Nephron progenitor cell (in vitro differentiated cells): ENCODE results near the gene IKBKE.
A peak's percentile ranks its signal among the peaks of the same experiment; 100 is the strongest.

Source experiments
- DNase-seq: peaks from one replicate; pipeline ENCODE4 v3.0.0; 2021
- H3K27ac Mint-ChIP-seq: 2 replicates; pipeline ENCODE4 v1.8.0; 2021; ENCODE audit warnings: mild to moderate bottlenecking, moderate library complexity, mixed read lengths
- H3K27me3 Mint-ChIP-seq: 2 replicates; pipeline ENCODE4 v1.8.0; 2021; ENCODE audit warnings: mild to moderate bottlenecking, low read depth, mixed read lengths; ENCODE audit not compliant: poor library complexity
- H3K36me3 Mint-ChIP-seq: 2 replicates; pipeline ENCODE4 v1.8.0; 2021; ENCODE audit warnings: low read depth, mixed read lengths
- H3K4me1 Mint-ChIP-seq: 2 replicates; pipeline ENCODE4 v1.8.0; 2021; ENCODE audit warnings: mixed read lengths
- H3K4me3 Mint-ChIP-seq: 2 replicates; pipeline ENCODE4 v1.8.0; 2021; ENCODE audit warnings: mild to moderate bottlenecking, moderate library complexity, mixed read lengths
- H3K9me3 Mint-ChIP-seq: 2 replicates; pipeline ENCODE4 v1.8.0; 2021; ENCODE audit warnings: mild to moderate bottlenecking, moderate library complexity, mixed read lengths
- TF ChIP-seq, protein P1 (sequence below): fragments of 200-600 bp; sonication (generic); IDR thresholded peaks from 2 replicates; pipeline ENCODE4 v1.5.0; 2021; ENCODE audit warnings: antibody characterized with exemption

IKBKE gene

DNA sequence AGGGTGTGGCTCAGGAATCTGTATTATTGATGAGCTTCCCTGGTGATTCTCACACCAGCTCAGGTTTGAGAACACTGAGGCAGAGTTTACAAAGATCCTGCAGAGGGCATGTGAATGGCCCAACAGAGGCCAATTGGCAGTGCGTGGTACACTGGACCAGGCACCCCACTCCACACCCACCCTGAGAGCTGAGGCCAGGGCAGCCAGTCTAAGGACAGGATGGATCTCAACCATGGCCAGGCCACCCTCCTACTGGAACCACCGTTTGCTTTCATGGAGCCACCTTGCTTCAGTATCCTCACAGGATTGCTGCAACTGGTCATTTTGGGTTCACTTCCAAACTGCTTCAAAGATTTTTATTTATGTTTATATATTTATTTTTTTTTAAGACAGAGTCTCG, 29.8 kb downstream of the IKBKE start:
- peaks cover 6% of the 10 kb centered on the region for H3K36me3 Mint-ChIP-seq
- no peak for DNase-seq
- H3K9me3 Mint-ChIP-seq: no peaks in the 10 kb centered on the region
- peaks cover 40% of the 10 kb centered on the region for H3K27me3 Mint-ChIP-seq
- TF ChIP-seq, protein P1, sequence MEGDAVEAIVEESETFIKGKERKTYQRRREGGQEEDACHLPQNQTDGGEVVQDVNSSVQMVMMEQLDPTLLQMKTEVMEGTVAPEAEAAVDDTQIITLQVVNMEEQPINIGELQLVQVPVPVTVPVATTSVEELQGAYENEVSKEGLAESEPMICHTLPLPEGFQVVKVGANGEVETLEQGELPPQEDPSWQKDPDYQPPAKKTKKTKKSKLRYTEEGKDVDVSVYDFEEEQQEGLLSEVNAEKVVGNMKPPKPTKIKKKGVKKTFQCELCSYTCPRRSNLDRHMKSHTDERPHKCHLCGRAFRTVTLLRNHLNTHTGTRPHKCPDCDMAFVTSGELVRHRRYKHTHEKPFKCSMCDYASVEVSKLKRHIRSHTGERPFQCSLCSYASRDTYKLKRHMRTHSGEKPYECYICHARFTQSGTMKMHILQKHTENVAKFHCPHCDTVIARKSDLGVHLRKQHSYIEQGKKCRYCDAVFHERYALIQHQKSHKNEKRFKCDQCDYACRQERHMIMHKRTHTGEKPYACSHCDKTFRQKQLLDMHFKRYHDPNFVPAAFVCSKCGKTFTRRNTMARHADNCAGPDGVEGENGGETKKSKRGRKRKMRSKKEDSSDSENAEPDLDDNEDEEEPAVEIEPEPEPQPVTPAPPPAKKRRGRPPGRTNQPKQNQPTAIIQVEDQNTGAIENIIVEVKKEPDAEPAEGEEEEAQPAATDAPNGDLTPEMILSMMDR: no peak
- no peak overlapping the region for H3K4me3 Mint-ChIP-seq
- H3K4me1 Mint-ChIP-seq: peaks cover 26% of the 10 kb centered on the region
- no peak overlapping the region for H3K27ac Mint-ChIP-seq

DNA sequence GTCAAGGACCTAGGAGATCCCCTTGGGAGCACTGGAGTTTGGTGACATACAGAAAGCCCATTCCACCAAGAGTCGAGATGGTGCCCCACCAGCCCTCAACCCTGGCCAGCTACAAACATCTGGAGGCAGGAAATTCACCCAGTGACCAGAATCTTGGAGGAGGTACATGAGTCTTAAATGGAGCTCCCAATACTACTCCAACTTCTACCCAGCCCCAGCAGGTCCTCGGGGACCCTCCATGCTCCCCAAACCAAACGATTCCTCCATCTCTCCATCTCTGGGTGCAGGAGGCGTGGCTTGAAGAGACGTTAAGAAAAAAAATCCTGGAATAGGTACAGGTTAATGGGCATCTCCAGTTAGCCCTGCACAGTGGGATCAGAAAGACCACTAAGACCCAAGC, 31.6 kb downstream of the IKBKE start:
- Mint-ChIP-seq H3K36me3 (no peaks in the 10 kb centered on the region), H3K4me3 (no peak overlapping the region), H3K27ac (peak overlapping the region; percentile 41), H3K9me3 (no peaks in the 10 kb centered on the region), H3K4me1 (peaks cover 21% of the 10 kb centered on the region), H3K27me3 (peaks cover 58% of the 10 kb centered on the region)
- TF ChIP-seq, protein P1: no peak
- no peak for DNase-seq

DNA sequence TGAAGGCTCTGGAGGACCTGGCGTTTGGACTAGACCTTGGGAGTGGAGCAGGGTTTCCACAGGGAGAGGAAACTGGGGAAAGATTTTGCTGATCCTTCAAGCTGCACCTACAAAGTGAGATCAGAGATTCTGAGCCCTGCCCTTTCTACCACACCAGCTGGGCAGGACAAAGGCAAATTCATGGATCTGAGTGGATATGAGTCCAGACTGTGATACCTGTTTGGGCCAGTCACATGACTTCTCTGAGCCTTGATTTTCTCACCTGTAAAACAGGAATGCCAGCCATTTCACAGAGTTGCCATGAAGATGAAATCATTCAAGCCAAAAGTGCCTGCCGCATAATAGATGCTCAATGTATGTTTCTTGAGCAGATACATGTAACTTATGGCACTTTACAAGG, 32.1 kb downstream of the IKBKE start:
- TF ChIP-seq, protein P1: no peak
- Mint-ChIP-seq H3K27me3 (peaks cover 64% of the 10 kb centered on the region), H3K27ac (no peak overlapping the region), H3K4me1 (peaks cover 17% of the 10 kb centered on the region), H3K4me3 (no peak overlapping the region), H3K9me3 (no peaks in the 10 kb centered on the region), H3K36me3 (no peaks in the 10 kb centered on the region)
- DNase-seq: no peak

DNA sequence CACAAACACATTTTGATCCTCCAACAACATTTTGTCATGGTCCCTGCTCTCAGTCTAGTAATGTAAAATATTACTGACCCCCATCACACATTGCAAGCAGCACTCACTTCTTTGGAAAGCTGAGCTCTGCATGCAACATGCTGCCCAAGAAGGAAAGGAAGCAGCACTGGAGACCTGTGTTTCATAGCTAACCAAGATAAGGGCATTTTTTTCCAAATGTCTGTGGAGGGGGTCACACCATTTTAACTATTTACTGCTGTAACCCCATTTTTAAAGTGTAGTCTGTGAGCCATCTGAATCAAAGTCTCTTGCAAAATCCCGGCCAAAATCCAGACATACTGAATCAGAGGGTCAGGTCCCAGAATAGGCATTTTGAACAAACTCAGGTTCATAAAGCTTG, 32.5 kb downstream of the IKBKE start:
- DNase-seq: no peak
- Mint-ChIP-seq H3K4me3 (no peak overlapping the region), H3K9me3 (no peaks in the 10 kb centered on the region), H3K36me3 (no peaks in the 10 kb centered on the region), H3K27ac (no peak overlapping the region), H3K27me3 (peaks cover 66% of the 10 kb centered on the region), H3K4me1 (peaks cover 17% of the 10 kb centered on the region)
- TF ChIP-seq, protein P1: no peak

DNA sequence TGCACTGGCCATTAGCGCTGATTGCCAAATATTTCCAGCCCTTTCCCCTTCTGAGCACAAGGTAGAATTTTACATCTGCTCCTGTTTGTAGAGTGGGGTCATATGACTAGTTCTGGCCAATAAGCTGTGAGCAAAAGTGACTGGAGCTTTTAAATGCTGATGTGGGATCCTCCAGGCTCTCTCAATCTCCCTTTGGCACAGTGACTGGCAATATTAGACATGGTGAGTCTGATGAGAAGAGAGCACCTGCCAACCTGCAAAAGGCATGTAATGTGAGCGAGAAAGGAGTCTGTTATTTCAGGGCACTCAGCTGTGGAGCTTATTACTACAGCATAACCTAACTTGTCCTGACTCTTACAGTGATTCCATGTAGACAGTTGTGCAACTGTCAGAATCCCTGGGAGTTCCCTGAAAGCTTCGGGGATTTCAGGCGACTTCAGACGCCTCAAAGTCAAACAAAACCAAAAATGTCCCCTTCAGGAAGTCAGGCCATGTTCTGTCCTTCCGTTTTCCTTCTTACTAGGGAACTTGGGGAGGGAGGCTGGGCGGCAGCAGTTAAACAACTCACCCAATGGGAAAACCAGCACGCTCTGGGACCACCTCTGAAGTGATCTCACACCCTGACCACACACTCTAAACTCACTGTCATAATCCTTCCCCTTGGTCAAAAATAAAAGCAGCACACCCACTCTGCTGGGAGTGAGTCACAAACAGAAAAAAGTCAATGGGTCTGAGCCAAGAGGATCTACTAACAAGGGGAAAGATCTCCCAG, 33.5 kb downstream of the IKBKE start:
- Mint-ChIP-seq H3K27me3 (peaks cover 75% of the 10 kb centered on the region), H3K4me1 (peaks cover 25% of the 10 kb centered on the region), H3K9me3 (no peaks in the 10 kb centered on the region), H3K36me3 (no peaks in the 10 kb centered on the region), H3K27ac (no peak overlapping the region), H3K4me3 (no peak overlapping the region)
- TF ChIP-seq, protein P1: no peak
- DNase-seq: no peak

DNA sequence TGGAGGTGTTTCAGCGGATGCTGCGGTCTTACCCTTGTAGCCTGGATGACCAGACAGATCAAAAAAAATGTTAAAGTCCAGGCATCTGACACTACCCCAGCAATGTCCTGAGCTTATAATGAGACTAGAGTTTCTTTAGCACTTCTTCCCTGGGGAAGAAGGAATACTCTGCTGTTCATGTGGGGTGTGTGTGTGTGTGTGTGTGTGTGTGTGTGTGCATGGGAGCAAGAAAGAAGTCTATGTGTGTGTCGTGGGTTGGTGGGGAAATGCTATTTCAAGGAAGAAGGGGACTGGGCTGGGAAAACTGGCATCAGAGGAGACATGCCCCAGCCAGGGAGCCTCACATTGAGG, 34.1 kb downstream of the IKBKE start:
- Mint-ChIP-seq H3K4me1 (peaks cover 30% of the 10 kb centered on the region), H3K9me3 (no peaks in the 10 kb centered on the region), H3K27ac (no peak overlapping the region), H3K36me3 (no peaks in the 10 kb centered on the region), H3K27me3 (peaks cover 81% of the 10 kb centered on the region), H3K4me3 (no peak overlapping the region)
- DNase-seq: no peak
- TF ChIP-seq, protein P1: no peak
